ENCODE results near the gene TMEM135.
"Not testable (repeated sequence)": the region's sequence is repeated elsewhere in the genome, so short reads cannot be mapped to it uniquely, and the experiment has no call there.

DNA sequence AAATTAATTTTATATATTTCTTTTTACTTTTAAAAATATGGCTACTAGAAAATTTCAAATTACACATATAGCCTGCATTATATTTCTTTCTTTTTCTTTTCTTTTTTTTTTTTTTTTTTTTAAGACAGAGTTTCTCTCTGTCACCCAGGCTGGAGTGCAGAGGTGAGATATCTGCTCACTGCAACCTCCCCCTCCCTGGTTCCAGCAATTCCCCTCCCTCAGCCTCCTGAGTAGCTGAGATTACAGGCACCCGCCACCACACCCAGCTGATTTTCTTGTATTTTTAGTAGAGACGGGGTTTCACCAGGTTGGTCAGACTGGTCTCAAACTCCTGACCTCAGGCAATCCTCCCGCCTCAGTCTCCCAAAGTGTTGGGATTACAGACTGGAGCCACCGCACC is 234.2 kb downstream of the TMEM135 start:
- TF ChIP-seq, protein P1, sequence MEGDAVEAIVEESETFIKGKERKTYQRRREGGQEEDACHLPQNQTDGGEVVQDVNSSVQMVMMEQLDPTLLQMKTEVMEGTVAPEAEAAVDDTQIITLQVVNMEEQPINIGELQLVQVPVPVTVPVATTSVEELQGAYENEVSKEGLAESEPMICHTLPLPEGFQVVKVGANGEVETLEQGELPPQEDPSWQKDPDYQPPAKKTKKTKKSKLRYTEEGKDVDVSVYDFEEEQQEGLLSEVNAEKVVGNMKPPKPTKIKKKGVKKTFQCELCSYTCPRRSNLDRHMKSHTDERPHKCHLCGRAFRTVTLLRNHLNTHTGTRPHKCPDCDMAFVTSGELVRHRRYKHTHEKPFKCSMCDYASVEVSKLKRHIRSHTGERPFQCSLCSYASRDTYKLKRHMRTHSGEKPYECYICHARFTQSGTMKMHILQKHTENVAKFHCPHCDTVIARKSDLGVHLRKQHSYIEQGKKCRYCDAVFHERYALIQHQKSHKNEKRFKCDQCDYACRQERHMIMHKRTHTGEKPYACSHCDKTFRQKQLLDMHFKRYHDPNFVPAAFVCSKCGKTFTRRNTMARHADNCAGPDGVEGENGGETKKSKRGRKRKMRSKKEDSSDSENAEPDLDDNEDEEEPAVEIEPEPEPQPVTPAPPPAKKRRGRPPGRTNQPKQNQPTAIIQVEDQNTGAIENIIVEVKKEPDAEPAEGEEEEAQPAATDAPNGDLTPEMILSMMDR (conservative IDR thresholded peaks at IDR 0.05; ENCODE audit: low read depth, low read length), result not testable (repeated sequence)
- not testable (repeated sequence) for TF ChIP-seq EZH2 (IDR thresholded peaks at IDR 0.05; ENCODE audit: borderline replicate concordance, low read depth, low read length, poor library complexity, severe bottlenecking)
